H1 (cell line): ENCODE data around the gene ABCB11. TPM values are rescaled to one million over a fixed set of nuclear protein-coding genes. Genes with fewer than 3 reads are reported as not detected.

Experiments used
- CTCF ChIA-PET: fragments of 300-600 bp; sonication (Branson Sonifier 250); formaldehyde crosslinking; loops from one replicate; lab custom pipeline; 2021; ENCODE audit not compliant: partially characterized antibody; lab: Charles Lee
- POLR2A ChIA-PET: fragments of 300-600 bp; sonication (Branson Sonifier 250); formaldehyde crosslinking; loops from one replicate; lab custom pipeline; 2021; ENCODE audit warnings: inconsistent platforms; ENCODE audit not compliant: partially characterized antibody; lab: Charles Lee
- DNase-seq, 2 experiments: peaks; one replicate each; pipeline versions ENCODE4 v3.0.0 to v3.0.0-alpha.2; 2010 to 2022; ENCODE audit warnings: low spot score in 2 of 2, low read depth in 1 of 2, mixed read lengths in 1 of 2
- FAIRE-seq: peaks from 2 replicates; lab custom pipeline; 2011; peaks lifted over from hg19 to GRCh38; lab: Jason Lieb, UNC
- H2AFZ ChIP-seq: 2 replicates; pipeline ENCODE4 v1.8.1; 2012; ENCODE audit warnings: low read length, inconsistent platforms
- H2AK5ac ChIP-seq: 2 replicates; pipeline ENCODE4 v1.6.1; 2013; ENCODE audit warnings: low read depth, low read length
- H2BK120ac ChIP-seq: replicated peaks from 2 replicates; pipeline ENCODE3; 2013; ENCODE audit warnings: low read depth, low read length, inconsistent platforms
- H2BK12ac ChIP-seq: 2 replicates; pipeline ENCODE4 v1.6.1; 2013; ENCODE audit warnings: low read depth, low read length
- H2BK15ac ChIP-seq: 2 replicates; pipeline ENCODE4 v1.6.1; 2013; ENCODE audit warnings: low read length
- H2BK20ac ChIP-seq: 2 replicates; pipeline ENCODE4 v1.6.1; 2013; ENCODE audit warnings: low read length
- H2BK5ac ChIP-seq: 2 replicates; pipeline ENCODE4 v1.6.1; 2013; ENCODE audit warnings: low read depth, low read length
- H3K14ac ChIP-seq: 2 replicates; pipeline ENCODE4 v1.6.1; 2013; ENCODE audit warnings: inconsistent platforms; ENCODE audit not compliant: insufficient read length
- H3K18ac ChIP-seq: 2 replicates; pipeline ENCODE4 v1.6.1; 2013; ENCODE audit warnings: low read length; ENCODE audit errors: extremely low read depth
- H3K23ac ChIP-seq: 2 replicates; pipeline ENCODE4 v1.6.1; 2013; ENCODE audit warnings: inconsistent platforms; ENCODE audit not compliant: insufficient read length
- H3K23me2 ChIP-seq: 2 replicates; pipeline ENCODE4 v1.6.1; 2013; ENCODE audit warnings: low read depth, low read length
- H3K27ac ChIP-seq: 2 replicates; pipeline ENCODE4 v1.6.1; 2011; ENCODE audit warnings: low read depth, low read length, inconsistent platforms
- H3K27me3 ChIP-seq, 4 experiments: replicated peaks in 1 of 4; 1 replicate in 1 of 4; 2 replicates in 3 of 4; pipeline versions ENCODE4 v1.6.1 to v1.8.1; 2011 to 2013; ENCODE audit warnings: low read length in 3 of 4, mild to moderate bottlenecking in 3 of 4, inconsistent platforms in 2 of 4, mixed read lengths in 2 of 4, moderate library complexity in 1 of 4; ENCODE audit not compliant: control insufficient read depth in 3 of 4, insufficient read depth in 3 of 4; ENCODE audit errors: extremely low read depth in 1 of 4
- H3K36me3 ChIP-seq, 4 experiments: 2 replicates each; pipeline versions ENCODE4 v1.6.1 to v1.8.1; 2011 to 2013; ENCODE audit warnings: mild to moderate bottlenecking in 4 of 4, low read length in 3 of 4, moderate library complexity in 2 of 4, control low read depth in 1 of 4, inconsistent platforms in 1 of 4; ENCODE audit not compliant: insufficient read depth in 4 of 4, control insufficient read depth in 2 of 4
- H3K4ac ChIP-seq: replicated peaks from 2 replicates; pipeline ENCODE3; 2013; ENCODE audit warnings: low read length, low read depth, mixed read lengths, inconsistent platforms; ENCODE audit not compliant: insufficient read length
- H3K4me1 ChIP-seq, 4 experiments: replicated peaks in 1 of 4; 1 replicate in 1 of 4; 2 replicates in 3 of 4; pipeline versions ENCODE4 v1.6.1 to v1.8.1; 2011 to 2013; ENCODE audit warnings: low read length in 3 of 4, inconsistent platforms in 2 of 4, mixed read lengths in 1 of 4; ENCODE audit not compliant: insufficient read depth in 4 of 4, control insufficient read depth in 3 of 4
- H3K4me2 ChIP-seq, 2 experiments: 2 replicates each; pipeline versions ENCODE4 v1.6.1 to v1.8.1; 2011 to 2013; ENCODE audit warnings: low read depth in 2 of 2, low read length in 2 of 2, control low read depth in 1 of 2, inconsistent platforms in 1 of 2, mild to moderate bottlenecking in 1 of 2; ENCODE audit not compliant: insufficient read depth in 1 of 2
- H3K4me3 ChIP-seq, 4 experiments: fragments of 200-600, 300-600 bp in 1 of 4; sonication (generic), shearing (Covaris generic), sonication (Bioruptor Twin) in 1 of 4; 2 replicates each; pipeline versions ENCODE4 v1.5.1 to v1.8.1; 2011 to 2016; ENCODE audit warnings: low read length in 4 of 4, low read depth in 3 of 4, control low read depth in 2 of 4, inconsistent platforms in 2 of 4, mild to moderate bottlenecking in 2 of 4, mixed read lengths in 1 of 4, moderate library complexity in 1 of 4; ENCODE audit not compliant: insufficient read depth in 2 of 4; ENCODE audit errors: extremely low read depth in 1 of 4
- H3K56ac ChIP-seq: replicated peaks from 2 replicates; pipeline ENCODE3; 2013; ENCODE audit warnings: low read depth, mild to moderate bottlenecking, mixed read lengths, low read length, inconsistent platforms; ENCODE audit not compliant: insufficient read length
- H3K79me1 ChIP-seq: 2 replicates; pipeline ENCODE4 v1.6.1; 2013; ENCODE audit warnings: low read depth, low read length, control low read depth
- H3K79me2 ChIP-seq, 2 experiments: 2 replicates each; pipeline versions ENCODE4 v1.6.1 to v1.8.1; 2012 to 2013; ENCODE audit warnings: low read length in 2 of 2, mild to moderate bottlenecking in 2 of 2, inconsistent platforms in 1 of 2; ENCODE audit not compliant: insufficient read depth in 2 of 2, control insufficient read depth in 1 of 2
- H3K9ac ChIP-seq, 4 experiments: replicated peaks in 1 of 4; 1 replicate in 1 of 4; 2 replicates in 3 of 4; pipeline versions ENCODE4 v1.6.1 to v1.8.1; 2011 to 2013; ENCODE audit warnings: low read depth in 3 of 4, low read length in 3 of 4, control low read depth in 2 of 4, mild to moderate bottlenecking in 2 of 4, moderate library complexity in 2 of 4, inconsistent platforms in 1 of 4; ENCODE audit errors: extremely low read depth in 1 of 4
- H3K9me3 ChIP-seq, 2 experiments: 2 replicates each; pipeline versions ENCODE4 v1.6.1 to v1.8.1; 2012 to 2013; ENCODE audit warnings: mild to moderate bottlenecking in 2 of 2, moderate library complexity in 2 of 2, control low read depth in 1 of 2, inconsistent platforms in 1 of 2, low read depth in 1 of 2, low read length in 1 of 2, mixed read lengths in 1 of 2; ENCODE audit not compliant: insufficient read depth in 2 of 2
- H4K20me1 ChIP-seq, 2 experiments: replicated peaks in 1 of 2; 2 replicates each; pipeline versions ENCODE3 to v1.8.1; 2011 to 2013; ENCODE audit warnings: inconsistent platforms in 2 of 2, low read length in 2 of 2, mild to moderate bottlenecking in 1 of 2; ENCODE audit not compliant: insufficient read depth in 2 of 2, control insufficient read depth in 1 of 2
- H4K5ac ChIP-seq: 2 replicates; pipeline ENCODE4 v1.6.1; 2013; ENCODE audit warnings: low read length, low read depth, mixed read lengths, inconsistent platforms; ENCODE audit not compliant: insufficient read length
- H4K8ac ChIP-seq: 2 replicates; pipeline ENCODE4 v1.8.0; 2013; ENCODE audit warnings: mild to moderate bottlenecking, moderate library complexity, low read length, inconsistent platforms; ENCODE audit not compliant: insufficient read depth; ENCODE audit errors: extremely low read depth
- H4K91ac ChIP-seq: replicated peaks from 2 replicates; pipeline ENCODE3; 2013; ENCODE audit warnings: low read length, mixed read lengths, inconsistent platforms; ENCODE audit not compliant: insufficient read length
- POLR2AphosphoS5 ChIP-seq: IDR thresholded peaks from 2 replicates; pipeline ENCODE4 v1.6.1; 2011; ENCODE audit warnings: low read depth, low read length
- RAD21 ChIP-seq, 2 experiments: IDR thresholded peaks in 1 of 2; conservative IDR thresholded peaks in 1 of 2; 2 replicates each; pipeline ENCODE4 v1.6.1; 2011; ENCODE audit warnings: low read depth in 2 of 2, low read length in 2 of 2, improper control_type of control experiment in 1 of 2, inconsistent platforms in 1 of 2, mild to moderate bottlenecking in 1 of 2, moderate library complexity in 1 of 2
- SP4 ChIP-seq: IDR thresholded peaks from 2 replicates; pipeline ENCODE4 v1.6.1; 2012; ENCODE audit warnings: low read length, inconsistent platforms
- WGBS, 2 experiments: shearing (Covaris generic) in 1 of 2; methylation state at CpG; one replicate each; pipeline versions ENCODE4 v1.1.6 to v1.1.7; 2013 to 2015; ENCODE audit warnings: low lambda C conversion rate in 2 of 2, mixed read lengths in 2 of 2, inconsistent platforms in 1 of 2, low coverage in 1 of 2, missing lambda C conversion rate in 1 of 2; ENCODE audit not compliant: insufficient replicate concordance in 2 of 2, insufficient coverage in 1 of 2, insufficient read length in 1 of 2; ENCODE audit errors: extremely low coverage in 1 of 2, missing lambda C conversion rate in 1 of 2; 5-methylcytosine and 5-hydroxymethylcytosine counted together
- polyA plus RNA-seq, 7 experiments: library from polyadenylated mRNA; depleted of rRNA in 3 of 7; stranded (reverse) in 5 of 7; unstranded in 2 of 7; fragments of >200 nt in 5 of 7; fragments of 200-250 nt in 2 of 7; gene quantifications; 1 replicate in 5 of 7; 2 replicates in 1 of 7; 4 replicates in 1 of 7; pipeline versions ENCODE4 v1.2.1 to v1.2.3, GENCODE V29; 2011 to 2013; ENCODE audit warnings: missing spikeins in 2 of 7, mixed read lengths in 2 of 7
- total RNA-seq: library from RNA; stranded (reverse); fragmentation: NEBNext Ultra II Directional; extraction: Animal tissue kit (Norgen Biotek cat#: 25700); gene quantifications from 2 replicates; pipeline ENCODE4 v1.2.1, GENCODE V29; 2021

The ABCB11 gene
- total and polyA plus RNA-seq, 2 of the 8 experiments (the other 6 are each of a cell fraction or from before 2014, with no cell fraction given) = not detected

DNA sequence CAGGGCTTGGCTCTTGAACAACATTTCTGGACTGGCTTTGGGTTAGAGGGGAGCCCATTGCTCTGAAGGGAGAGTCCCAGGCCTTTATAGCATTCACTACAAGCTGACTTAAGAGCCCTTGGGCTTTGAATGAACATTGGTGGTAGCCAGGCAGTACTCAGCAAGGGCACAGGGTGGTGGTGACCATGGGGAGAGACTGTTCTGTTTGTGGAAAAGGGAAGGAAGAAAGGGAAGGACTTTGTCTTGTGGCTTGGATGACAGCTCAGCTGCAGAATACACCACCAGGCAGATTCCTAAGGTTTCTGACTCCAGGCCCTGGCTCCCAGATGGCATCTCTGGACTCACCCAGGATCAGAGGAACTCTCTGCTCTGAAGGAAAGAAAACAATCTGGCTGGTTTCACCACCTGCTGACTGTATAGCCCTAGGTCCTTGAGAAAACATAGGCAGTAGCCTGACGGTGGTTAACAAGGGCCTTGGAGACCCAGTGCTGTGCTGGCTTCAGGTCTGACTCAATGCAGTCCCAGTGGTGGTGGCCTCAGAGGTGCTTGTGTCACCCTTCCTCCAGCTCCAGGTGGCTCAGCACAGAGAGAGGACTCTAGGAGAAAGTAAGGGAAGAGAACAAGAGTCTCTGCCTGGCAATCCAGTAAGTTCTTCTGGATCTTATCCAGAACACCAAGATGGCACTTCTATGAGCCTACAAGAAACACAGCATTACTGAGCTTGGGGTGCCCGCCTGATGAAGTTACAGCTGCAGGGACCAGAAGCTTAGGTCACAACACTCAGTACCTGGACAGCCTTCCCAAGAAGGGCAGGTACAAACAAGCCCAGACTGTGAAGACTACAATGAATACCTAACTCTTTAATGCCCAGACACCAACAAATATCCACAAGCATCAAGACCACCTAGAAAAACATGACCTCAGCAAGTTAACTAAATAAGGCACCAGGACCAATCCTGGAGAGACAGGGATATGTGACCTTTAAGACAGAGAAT is 16.4 kb upstream of the ABCB11 start:
- H4K91ac ChIP-seq = no peak overlapping the region
- no peak overlapping the region for H3K27ac ChIP-seq
- DNase-seq = no peak
- no peak overlapping the region for H3K4ac ChIP-seq
- no peaks in the 10 kb centered on the region for H3K27me3 ChIP-seq
- no peak overlapping the region for H2BK15ac ChIP-seq
- no peaks in the 10 kb centered on the region; the same call in 1 of the 2 replicates for H3K79me1 ChIP-seq
- H2BK5ac ChIP-seq = no peak overlapping the region
- 89% methylated on average over 2 of the region's 2 CpGs; no CpG with 5 or more reads in 1 of the 2 experiments for WGBS, 2 experiments
- H3K4me1 ChIP-seq = no peaks in the 10 kb centered on the region
- no peak overlapping the region for H2BK120ac ChIP-seq
- H3K23ac ChIP-seq = no peak overlapping the region
- no peak overlapping the region for H3K9ac ChIP-seq
- no peak overlapping the region for H4K5ac ChIP-seq
- H2AFZ ChIP-seq = no peak overlapping the region; the same call in 1 of the 2 replicates
- ChIA-PET CTCF (interaction anchor here (0.9 to 1.3 kb wide), 2 partner anchors 15 to 99 kb away, joined by 3 to 4 read pairs; no protein-coding TSS in a partner anchor), POLR2A (no interaction called here)
- H4K20me1 ChIP-seq = no peaks in the 10 kb centered on the region
- H3K56ac ChIP-seq = no peak overlapping the region
- peaks cover 0 to 6% of the 10 kb centered on the region in 2 experiments; a peak in 3 of 4 replicates for H3K9me3 ChIP-seq
- no peaks in the 10 kb centered on the region for H3K36me3 ChIP-seq
- no peak for FAIRE-seq
- H2AK5ac ChIP-seq = no peak overlapping the region
- H3K23me2 ChIP-seq = no peaks in the 10 kb centered on the region
- H3K18ac ChIP-seq = no peak overlapping the region
- H4K8ac ChIP-seq = no peak overlapping the region
- H3K4me2 ChIP-seq = no peak overlapping the region
- no peak overlapping the region for H3K14ac ChIP-seq
- H2BK12ac ChIP-seq = no peak overlapping the region
- H2BK20ac ChIP-seq = no peak overlapping the region
- no peak overlapping the region for H3K4me3 ChIP-seq
- H3K79me2 ChIP-seq = no peaks in the 10 kb centered on the region
- no peak for TF ChIP-seq POLR2AphosphoS5
- no peak for TF ChIP-seq SP4
- no peak for TF ChIP-seq RAD21 (IDR thresholded peaks at IDR 0.05 in 1 of 2, conservative IDR thresholded peaks at IDR 0.05 in 1 of 2; ENCODE audit: low read depth in 2 of 2, low read length in 2 of 2)
